B cell (primary cell): ENCODE results near the gene RNF141. TPM values are rescaled to one million over a fixed set of nuclear protein-coding genes. Genes with fewer than 3 reads are reported as not detected.

Source experiments
- ATAC-seq: fragments of 200-7000 bp; cut with Tn5 transposase; one replicate; pipeline ENCODE4 v1.10.0; 2021; ENCODE audit warnings: low read depth, mild to moderate bottlenecking, moderate number of reproducible peaks, moderate library complexity
- CTCF ChIA-PET: fragments of 350-600 bp; sonication (Branson Sonifier 250); formaldehyde crosslinking; loops from one replicate; lab custom pipeline; 2021; ENCODE audit warnings: antibody characterized with exemption, inconsistent platforms; lab: Charles Lee
- POLR2A ChIA-PET: fragments of 350-600 bp; sonication (Branson Sonifier 250); formaldehyde crosslinking; loops from one replicate; lab custom pipeline; 2021; ENCODE audit warnings: antibody characterized with exemption; lab: Charles Lee
- DNase-seq: peaks from one replicate; pipeline ENCODE4 v3.0.0; 2013
- H2AFZ ChIP-seq: 2 replicates; pipeline ENCODE4 v1.6.1; 2012; ENCODE audit warnings: mild to moderate bottlenecking, low read depth, low read length; ENCODE audit not compliant: insufficient read depth, poor library complexity, severe bottlenecking
- H3K27ac ChIP-seq, 2 donors: 1 replicate in 1 of 2; 2 replicates in 1 of 2; pipeline ENCODE4 v1.5.1; 2012 to 2013; ENCODE audit warnings: low read length in 2 of 2, mild to moderate bottlenecking in 2 of 2, moderate library complexity in 1 of 2
- H3K27me3 ChIP-seq, 4 experiments: fragments of 200-600 bp in 1 of 4; sonication (generic) in 1 of 4; replicated peaks in 1 of 4; 1 replicate in 2 of 4; 2 replicates in 2 of 4; pipeline versions ENCODE4 v1.6.1 to v1.7.0; 2013 to 2016; ENCODE audit warnings: low read length in 3 of 4, mild to moderate bottlenecking in 2 of 4, mixed read lengths in 1 of 4, moderate library complexity in 1 of 4; ENCODE audit not compliant: insufficient read depth in 4 of 4, control insufficient read depth in 3 of 4; ENCODE audit errors: control extremely low read depth in 1 of 4
- H3K36me3 ChIP-seq, 2 experiments: replicated peaks in 1 of 2; 1 replicate in 1 of 2; 2 replicates in 1 of 2; pipeline versions ENCODE4 v1.6.1 to v1.7.1; 2013; ENCODE audit warnings: low read length in 1 of 2; ENCODE audit not compliant: insufficient read depth in 2 of 2, control insufficient read depth in 1 of 2; ENCODE audit errors: control extremely low read depth in 1 of 2, extremely low read depth in 1 of 2
- H3K4me1 ChIP-seq, 2 donors: fragments of 200-600 bp in 1 of 2; sonication (generic) in 1 of 2; 1 replicate in 1 of 2; 2 replicates in 1 of 2; pipeline versions ENCODE4 v1.5.1 to v1.6.1; 2013 to 2017; ENCODE audit warnings: low read length in 2 of 2; ENCODE audit not compliant: control insufficient read depth in 2 of 2, insufficient read depth in 2 of 2
- H3K4me2 ChIP-seq: replicated peaks from 2 replicates; pipeline ENCODE3; 2012; ENCODE audit warnings: mild to moderate bottlenecking, low read depth, low read length; ENCODE audit not compliant: poor library complexity, severe bottlenecking
- H3K4me3 ChIP-seq, 5 experiments: fragments of 200-600 bp in 1 of 5; sonication (generic) in 1 of 5; 1 replicate in 3 of 5; 2 replicates in 2 of 5; pipeline versions ENCODE4 v1.5.1 to v1.7.0; 2011 to 2016; ENCODE audit warnings: low read length in 4 of 5, mild to moderate bottlenecking in 4 of 5, low read depth in 2 of 5, control low read depth in 1 of 5, moderate library complexity in 1 of 5; ENCODE audit not compliant: insufficient read depth in 1 of 5; ENCODE audit errors: control extremely low read depth in 1 of 5, extremely low read depth in 1 of 5
- H3K79me2 ChIP-seq: fragments of 200-600 bp; sonication (generic); one replicate; pipeline ENCODE4 v1.6.0; 2016; ENCODE audit warnings: low read length; ENCODE audit not compliant: control insufficient read depth, insufficient read depth
- H3K9ac ChIP-seq: fragments of 200-600 bp; sonication (generic); 2 replicates; pipeline ENCODE4 v1.6.1; 2017; ENCODE audit warnings: mild to moderate bottlenecking, low read length, moderate library complexity
- H3K9me3 ChIP-seq, 3 donors: one replicate each; pipeline versions ENCODE4 v1.6.1 to v1.7.1; 2013; ENCODE audit warnings: low read length in 2 of 3; ENCODE audit not compliant: control insufficient read depth in 2 of 3, insufficient read depth in 1 of 3; ENCODE audit errors: control extremely low read depth in 1 of 3
- H4K20me1 ChIP-seq: 2 replicates; pipeline ENCODE4 v1.6.0; 2012; ENCODE audit warnings: mild to moderate bottlenecking, low read length; ENCODE audit not compliant: insufficient read depth, control insufficient read depth, poor library complexity, severe bottlenecking
- H3K27ac Mint-ChIP-seq: one replicate; pipeline ENCODE4 v1.8.0; 2021; ENCODE audit warnings: mixed read lengths
- H3K27me3 Mint-ChIP-seq: one replicate; pipeline ENCODE4 v1.8.0; 2021; ENCODE audit warnings: mixed read lengths
- H3K4me1 Mint-ChIP-seq: one replicate; pipeline ENCODE4 v1.8.0; 2021; ENCODE audit warnings: mixed read lengths
- H3K4me3 Mint-ChIP-seq: one replicate; pipeline ENCODE4 v1.8.0; 2021; ENCODE audit warnings: mixed read lengths
- H3K9me3 Mint-ChIP-seq: one replicate; pipeline ENCODE4 v1.8.0; 2022; ENCODE audit warnings: mixed read lengths; ENCODE audit not compliant: insufficient read depth
- CTCF ChIP-seq: fragments of 200-600 bp; IDR thresholded peaks from one replicate; pipeline ENCODE4 v1.8.0; 2022; ENCODE audit warnings: antibody characterized with exemption, mild to moderate bottlenecking
- EZH2 ChIP-seq: IDR thresholded peaks from 2 replicates; pipeline ENCODE4 v1.6.1; 2012; ENCODE audit warnings: borderline replicate concordance, low read depth, mild to moderate bottlenecking, moderate library complexity, low read length; ENCODE audit not compliant: insufficient read depth, poor library complexity, severe bottlenecking
- WGBS: methylation state at CpG from one replicate; pipeline ENCODE4 v1.1.5; 2013; ENCODE audit warnings: missing lambda C conversion rate; ENCODE audit not compliant: insufficient coverage; 5-methylcytosine and 5-hydroxymethylcytosine counted together
- intact Hi-C: fragments of 100-400 bp; cut with micrococcal nuclease; formaldehyde crosslinking; loops from one replicate; pipeline ENCODE4 v1.10.0; 2022
- polyA plus RNA-seq: library from polyadenylated mRNA; depleted of rRNA; stranded (reverse); fragments of >200 nt; gene quantifications from 2 replicates; pipeline ENCODE4 v1.2.3, GENCODE V29; 2012
- total RNA-seq, 2 donors: library from RNA; stranded (reverse); fragments of 120-200 nt in 1 of 2; gene quantifications; 1 replicate in 1 of 2; 2 replicates in 1 of 2; pipeline versions ENCODE4 v1.2.3 to v1.2.4, GENCODE V29; 2013 to 2022

Gene RNF141
- total and polyA plus RNA-seq, 2 donors (not counting 1 experiment from before 2014, with no cell fraction given) = 23.3 to 48.2 TPM

GRCh38 chr11:10522276-10522675 is 18.7 kb downstream of the RNF141 start:
- Histone ChIP-seq H3K36me3 (peaks cover 26 to 81% of the 10 kb centered on the region in 2 experiments), H3K9me3 (no peaks in the 10 kb centered on the region), H3K27ac (peak overlapping the region in 1 of 2 donors; percentile 29), H3K27me3 (no peaks in the 10 kb centered on the region), H4K20me1 (no peaks in the 10 kb centered on the region), H3K4me2 (no peak overlapping the region), H3K9ac (no peak overlapping the region), H2AFZ (no peak overlapping the region), H3K79me2 (peaks cover 20% of the 10 kb centered on the region), H3K4me3 (no peak overlapping the region), H3K4me1 (no peaks in the 10 kb centered on the region)
- WGBS = no CpG with 5 or more reads among the region's 1 CpG
- H3K27ac Mint-ChIP-seq = peak overlapping the region; percentile 28
- DNase-seq (no peak), ATAC-seq (no peak)
- H3K9me3 Mint-ChIP-seq = no peaks in the 10 kb centered on the region
- no peaks in the 10 kb centered on the region for H3K27me3 Mint-ChIP-seq
- CTCF ChIA-PET = interaction anchor here (1.4 kb wide), 1 partner anchor 10 kb away, joined by 3 read pairs; no protein-coding TSS in a partner anchor
- H3K4me3 Mint-ChIP-seq = no peak overlapping the region
- POLR2A ChIA-PET = no interaction called here
- TF ChIP-seq CTCF (no peak), EZH2 (no peak)
- intact Hi-C loops = no loop called here
- H3K4me1 Mint-ChIP-seq = peaks cover 17% of the 10 kb centered on the region

DNA sequence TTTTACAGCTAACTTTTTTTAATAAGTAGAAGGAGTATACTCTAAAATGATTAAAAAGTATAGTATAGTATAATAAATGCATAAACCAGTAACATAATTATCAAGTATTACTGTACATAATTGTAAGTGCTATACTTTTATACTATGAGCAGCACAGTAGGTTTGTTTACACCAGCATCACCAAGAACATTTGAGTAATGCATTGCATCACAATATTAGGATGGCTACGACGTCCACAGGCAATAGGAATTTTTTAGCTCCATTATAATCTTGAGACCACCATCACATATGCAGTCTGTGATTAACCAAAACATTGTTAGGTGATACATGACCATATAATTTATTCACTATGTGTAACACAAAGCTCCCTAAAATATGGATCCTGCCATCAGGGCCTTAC is 20.4 kb downstream of the RNF141 start:
- Histone ChIP-seq H3K9me3 (no peaks in the 10 kb centered on the region), H3K4me1 (no peaks in the 10 kb centered on the region), H4K20me1 (no peaks in the 10 kb centered on the region), H3K4me2 (no peak overlapping the region), H3K27me3 (no peaks in the 10 kb centered on the region), H3K4me3 (no peak overlapping the region), H3K36me3 (peaks cover 22 to 75% of the 10 kb centered on the region in 2 experiments), H3K79me2 (peaks cover 9% of the 10 kb centered on the region), H3K27ac (no peak overlapping the region), H3K9ac (no peak overlapping the region), H2AFZ (no peak overlapping the region)
- POLR2A ChIA-PET = no interaction called here
- no CpG with 5 or more reads among the region's 2 CpGs for WGBS
- H3K27ac Mint-ChIP-seq = no peak overlapping the region
- TF ChIP-seq CTCF = no peak
- no peak for TF ChIP-seq EZH2
- no peaks in the 10 kb centered on the region for H3K27me3 Mint-ChIP-seq
- ATAC-seq (no peak), DNase-seq (no peak)
- CTCF ChIA-PET = interaction anchor here (0.7 to 2.8 kb wide), 18 partner anchors 8 to 135 kb away, joined by 3 to 13 read pairs (median 3); partner anchors contain the start of gene RNF141
- H3K4me3 Mint-ChIP-seq = no peak overlapping the region
- intact Hi-C loops = no loop called here
- H3K4me1 Mint-ChIP-seq = peaks cover 10% of the 10 kb centered on the region
- no peaks in the 10 kb centered on the region for H3K9me3 Mint-ChIP-seq
